Sigmoid colon (tissue), 7 donors: ENCODE data around the gene RASSF5. TPM values are rescaled to one million over a fixed set of nuclear protein-coding genes. Genes with fewer than 3 reads are reported as not detected.

Experiments
- DNase-seq: peaks from one replicate; pipeline ENCODE4 v3.0.0-alpha.2; 2019
- H3K27ac ChIP-seq, 4 donors: fragments of 200-600 bp; sonication (generic); one replicate each; pipeline ENCODE4 v1.5.1; 2016 to 2019; ENCODE audit warnings: mild to moderate bottlenecking in 1 of 4
- H3K27me3 ChIP-seq, 3 donors: fragments of 200-600 bp; sonication (generic); one replicate each; pipeline ENCODE4 v1.5.1; 2019; ENCODE audit warnings: mild to moderate bottlenecking in 1 of 3
- H3K36me3 ChIP-seq, 4 donors: fragments of 200-600 bp; sonication (generic); one replicate each; pipeline ENCODE4 v1.5.1; 2016 to 2019
- H3K4me1 ChIP-seq, 4 donors: fragments of 200-600 bp; sonication (generic); one replicate each; pipeline ENCODE4 v1.5.1; 2017 to 2019
- H3K4me3 ChIP-seq, 4 donors: fragments of 200-600 bp; sonication (generic); one replicate each; pipeline ENCODE4 v1.5.1; 2017 to 2019; ENCODE audit warnings: mild to moderate bottlenecking in 2 of 4, moderate library complexity in 1 of 4
- H3K9me3 ChIP-seq, 4 donors: fragments of 200-600 bp in 3 of 4; sonication (generic) in 3 of 4; one replicate each; pipeline versions ENCODE4 v1.5.1 to v1.6.1; 2013 to 2019
- EP300 ChIP-seq, 4 donors: sonication (generic); formaldehyde crosslinking; IDR thresholded peaks; one replicate each; pipeline ENCODE4 v1.6.1; 2017; ENCODE audit warnings: antibody characterized with exemption in 4 of 4
- POLR2A ChIP-seq, 2 donors: fragments of 450-650 bp; IDR thresholded peaks; one replicate each; pipeline ENCODE4 v1.6.1; 2016; ENCODE audit warnings: antibody characterized with exemption in 2 of 2, mild to moderate bottlenecking in 2 of 2, moderate library complexity in 2 of 2
- POLR2AphosphoS5 ChIP-seq, 4 donors: sonication (generic); formaldehyde crosslinking; IDR thresholded peaks; one replicate each; pipeline ENCODE4 v1.6.1; 2017; ENCODE audit warnings: antibody characterized with exemption in 4 of 4
- WGBS, 2 donors: extraction: QIAGEN DNeasy Blood & Tissue Kit; methylation state at CpG; one replicate each; pipeline ENCODE4 v1.1.7; 2013; 5-methylcytosine and 5-hydroxymethylcytosine counted together
- intact Hi-C: fragments of 100-400 bp; cut with DNase I; formaldehyde crosslinking; loops from one replicate; pipeline ENCODE4 v1.15.1; 2023
- polyA plus RNA-seq, 3 donors: library from polyadenylated mRNA; stranded (reverse); fragments of 200-250 nt; gene quantifications; one replicate each; pipeline ENCODE4 v1.2.3, GENCODE V29; 2013
- total RNA-seq, 4 donors: library from RNA; depleted of rRNA; stranded (reverse); fragments of >200 nt; gene quantifications; one replicate each; pipeline ENCODE4 v1.1.0, GENCODE V29; 2016
- TF ChIP-seq, protein P1 (sequence below), 4 experiments: fragments of 450-650 bp in 3 of 4; fragments of 200-600 bp in 1 of 4; IDR thresholded peaks; one replicate each; pipeline ENCODE4 v1.5.1; 2016 to 2019; ENCODE audit warnings: antibody characterized with exemption in 4 of 4, mild to moderate bottlenecking in 3 of 4, moderate library complexity in 2 of 4
- donor health status: healthy with polysubstance abuse.
- donor health status: Bipolar disorder and iron deficiency.
- donor health status: healthy.

Gene RASSF5
- total and polyA plus RNA-seq, 7 donors, result 2.5 to 25.9 (median 4.3) TPM

DNA sequence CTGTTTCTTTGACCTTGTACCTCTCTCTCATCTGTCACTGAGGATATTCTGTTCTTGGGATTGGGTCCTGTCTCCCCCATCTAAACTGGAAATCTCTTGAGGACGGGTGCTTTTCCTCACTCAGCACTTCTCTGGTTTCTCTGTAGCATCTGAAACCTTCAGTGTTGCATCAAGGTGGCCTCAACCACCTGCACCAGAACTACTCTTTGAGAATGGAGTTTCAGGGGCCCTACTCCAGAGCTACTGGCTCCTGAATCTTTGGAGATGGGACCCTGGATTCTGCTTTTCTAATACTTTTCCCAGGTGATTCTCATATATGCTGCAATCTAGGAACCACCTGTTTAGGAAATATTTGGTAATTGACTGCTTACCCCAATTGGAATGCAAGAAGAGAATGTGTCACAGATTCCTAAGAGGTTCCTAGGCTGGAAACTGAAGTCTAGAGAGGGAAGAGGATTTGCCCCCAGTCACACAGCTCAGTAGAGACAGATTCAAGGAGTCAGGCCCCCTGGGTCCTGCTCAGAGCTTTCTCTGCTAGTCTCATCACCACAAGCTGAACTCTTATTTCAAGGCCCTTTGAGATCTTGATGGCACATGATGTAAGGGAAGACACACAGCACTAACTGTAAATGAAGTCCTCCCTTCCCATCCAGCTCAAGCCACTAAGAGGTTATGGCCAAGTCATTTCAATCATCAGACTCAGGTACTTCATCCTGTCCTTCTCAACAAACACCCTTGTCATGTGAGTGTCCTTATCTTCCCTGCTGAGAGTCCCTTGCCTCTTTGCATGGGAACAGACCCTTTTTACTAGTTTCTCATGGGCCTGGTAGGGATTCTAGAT is 56.3 kb downstream of the RASSF5 start:
- intact Hi-C loops, result no loop called here
- TF ChIP-seq, protein P1, sequence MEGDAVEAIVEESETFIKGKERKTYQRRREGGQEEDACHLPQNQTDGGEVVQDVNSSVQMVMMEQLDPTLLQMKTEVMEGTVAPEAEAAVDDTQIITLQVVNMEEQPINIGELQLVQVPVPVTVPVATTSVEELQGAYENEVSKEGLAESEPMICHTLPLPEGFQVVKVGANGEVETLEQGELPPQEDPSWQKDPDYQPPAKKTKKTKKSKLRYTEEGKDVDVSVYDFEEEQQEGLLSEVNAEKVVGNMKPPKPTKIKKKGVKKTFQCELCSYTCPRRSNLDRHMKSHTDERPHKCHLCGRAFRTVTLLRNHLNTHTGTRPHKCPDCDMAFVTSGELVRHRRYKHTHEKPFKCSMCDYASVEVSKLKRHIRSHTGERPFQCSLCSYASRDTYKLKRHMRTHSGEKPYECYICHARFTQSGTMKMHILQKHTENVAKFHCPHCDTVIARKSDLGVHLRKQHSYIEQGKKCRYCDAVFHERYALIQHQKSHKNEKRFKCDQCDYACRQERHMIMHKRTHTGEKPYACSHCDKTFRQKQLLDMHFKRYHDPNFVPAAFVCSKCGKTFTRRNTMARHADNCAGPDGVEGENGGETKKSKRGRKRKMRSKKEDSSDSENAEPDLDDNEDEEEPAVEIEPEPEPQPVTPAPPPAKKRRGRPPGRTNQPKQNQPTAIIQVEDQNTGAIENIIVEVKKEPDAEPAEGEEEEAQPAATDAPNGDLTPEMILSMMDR (IDR thresholded peaks at IDR 0.05), result no peak
- no peak for TF ChIP-seq EP300 (IDR thresholded peaks at IDR 0.05)
- TF ChIP-seq POLR2AphosphoS5 (IDR thresholded peaks at IDR 0.05), result no peak
- no peak for TF ChIP-seq POLR2A (IDR thresholded peaks at IDR 0.05)
- 54 to 80% methylated on average over 1 of the region's 1 CpG for WGBS, 2 donors
- no peak for DNase-seq
- peaks cover 0 to 12% (median 8%) of the 10 kb centered on the region in 4 donors for H3K4me1 ChIP-seq
- H3K36me3 ChIP-seq, result no peaks in the 10 kb centered on the region
- no peaks in the 10 kb centered on the region for H3K9me3 ChIP-seq
- H3K4me3 ChIP-seq, result no peak overlapping the region
- H3K27me3 ChIP-seq, result no peaks in the 10 kb centered on the region
- H3K27ac ChIP-seq, result no peak overlapping the region

DNA sequence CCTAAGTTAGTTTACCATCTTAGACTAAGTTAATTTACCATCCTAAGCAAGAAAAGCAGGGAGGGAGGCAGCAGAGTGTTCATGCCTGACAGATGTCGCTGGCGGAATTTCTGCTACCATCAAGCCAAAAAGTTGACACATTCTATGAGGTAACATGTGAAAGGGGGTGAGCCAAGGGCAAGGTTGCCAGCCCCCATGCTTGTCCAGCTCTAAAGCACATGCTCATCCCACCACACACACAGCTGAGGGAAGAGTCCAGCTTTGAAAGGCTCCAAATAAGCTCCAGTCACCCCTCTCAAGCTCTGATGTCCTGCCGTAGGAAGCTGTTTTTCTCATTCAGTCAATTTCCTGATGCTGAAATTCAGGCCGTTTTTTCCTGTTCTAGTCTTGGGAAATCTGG is 58.7 kb downstream of the RASSF5 start:
- Histone ChIP-seq H3K36me3 (no peaks in the 10 kb centered on the region), H3K9me3 (no peaks in the 10 kb centered on the region), H3K27ac (no peak overlapping the region), H3K27me3 (no peaks in the 10 kb centered on the region), H3K4me1 (no peaks in the 10 kb centered on the region), H3K4me3 (no peak overlapping the region)
- DNase-seq, result no peak
- intact Hi-C loops, result no loop called here
- 76 to 88% methylated on average over 4 of the region's 4 CpGs for WGBS, 2 donors
- TF ChIP-seq, protein P1 (IDR thresholded peaks at IDR 0.05), result no peak
- TF ChIP-seq POLR2AphosphoS5 (IDR thresholded peaks at IDR 0.05), result no peak
- no peak for TF ChIP-seq EP300 (IDR thresholded peaks at IDR 0.05)
- no peak for TF ChIP-seq POLR2A (IDR thresholded peaks at IDR 0.05)

DNA sequence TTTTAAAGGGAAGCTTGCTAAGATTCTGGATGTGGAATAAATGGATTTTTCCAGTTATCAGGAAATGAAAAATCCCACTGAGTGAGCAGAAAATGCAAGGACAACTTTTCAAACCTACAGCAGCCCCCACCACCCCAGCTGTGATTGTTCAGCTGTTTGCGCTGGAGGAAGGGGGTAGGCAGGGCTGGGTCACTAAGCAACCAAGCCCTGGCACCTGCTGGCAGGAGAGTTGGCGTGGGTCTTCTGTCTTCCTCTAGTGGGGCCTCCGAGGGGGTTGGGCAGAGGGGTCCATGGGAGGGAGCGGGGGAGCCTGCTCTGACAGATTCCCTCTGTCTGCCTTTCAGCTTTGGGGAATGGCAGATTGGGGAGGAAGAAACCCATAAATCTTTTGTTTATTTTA is 59.7 kb downstream of the RASSF5 start:
- H3K27ac ChIP-seq, result no peak overlapping the region
- no peak for DNase-seq
- H3K9me3 ChIP-seq, result no peaks in the 10 kb centered on the region
- H3K4me1 ChIP-seq, result no peaks in the 10 kb centered on the region
- WGBS, 2 donors, result 60 to 84% methylated on average over 4 of the region's 4 CpGs
- intact Hi-C loops, result no loop called here
- H3K27me3 ChIP-seq, result no peaks in the 10 kb centered on the region
- no peaks in the 10 kb centered on the region for H3K36me3 ChIP-seq
- no peak overlapping the region for H3K4me3 ChIP-seq
- TF ChIP-seq, protein P1 (IDR thresholded peaks at IDR 0.05), result no peak
- TF ChIP-seq POLR2A (IDR thresholded peaks at IDR 0.05) (no peak), EP300 (IDR thresholded peaks at IDR 0.05) (no peak), POLR2AphosphoS5 (IDR thresholded peaks at IDR 0.05) (no peak)

DNA sequence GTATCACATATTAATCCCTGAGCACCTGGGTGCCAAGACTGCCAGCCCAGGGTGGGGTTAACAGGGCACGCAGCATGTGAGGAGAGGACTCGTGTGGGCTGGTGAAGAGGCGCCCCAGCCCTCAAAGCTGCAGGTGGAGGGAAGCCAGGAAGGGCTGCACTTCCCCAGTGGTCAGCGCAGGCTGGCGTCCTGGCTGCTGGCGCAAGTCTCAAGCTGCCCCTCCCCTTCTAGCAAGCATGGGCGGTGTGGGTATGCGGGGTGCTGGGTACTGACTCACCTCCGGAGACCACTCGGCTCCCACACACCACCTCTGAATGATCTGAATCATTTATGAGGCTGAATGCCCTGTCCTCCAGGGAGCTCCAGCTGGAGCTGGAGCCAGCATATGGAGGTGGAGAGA is 60.9 kb downstream of the RASSF5 start:
- WGBS, 2 donors, result 80 to 92% methylated on average over 10 of the region's 10 CpGs
- TF ChIP-seq EP300 (IDR thresholded peaks at IDR 0.05), result no peak
- H3K9me3 ChIP-seq, result no peaks in the 10 kb centered on the region
- H3K27me3 ChIP-seq, result no peaks in the 10 kb centered on the region
- H3K27ac ChIP-seq, result no peak overlapping the region
- no peak for DNase-seq
- no peak overlapping the region for H3K4me3 ChIP-seq
- no peaks in the 10 kb centered on the region for H3K4me1 ChIP-seq
- intact Hi-C loops, result no loop called here
- no peaks in the 10 kb centered on the region for H3K36me3 ChIP-seq

DNA sequence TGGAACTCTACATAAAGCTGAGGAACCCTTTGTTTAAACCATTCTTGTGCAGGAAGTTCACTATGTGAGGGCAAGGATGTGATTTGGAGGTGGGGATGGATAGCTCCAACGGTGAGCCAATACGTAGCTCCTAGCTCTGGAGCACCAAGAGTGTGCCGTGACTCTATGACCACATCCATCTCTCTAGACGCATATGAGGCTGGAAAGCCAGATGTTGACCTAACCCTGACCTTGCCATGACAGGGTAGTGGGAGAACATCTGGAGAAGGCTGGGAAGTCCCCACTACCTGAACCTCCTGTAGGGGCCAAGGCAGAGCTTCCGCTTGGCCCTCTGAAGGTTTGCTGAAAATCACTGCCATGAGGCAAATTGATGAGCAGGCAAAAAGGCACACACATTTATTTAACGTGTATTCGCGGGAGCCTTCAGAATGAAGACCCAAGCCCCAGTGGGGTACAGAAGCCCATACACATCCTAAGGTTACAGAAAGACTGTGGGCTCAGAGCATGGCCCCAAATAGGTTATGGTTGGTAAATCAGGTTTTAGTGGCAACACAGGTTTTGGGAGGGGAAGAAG is 61.5 kb downstream of the RASSF5 start:
- TF ChIP-seq POLR2A (IDR thresholded peaks at IDR 0.05) (no peak), POLR2AphosphoS5 (IDR thresholded peaks at IDR 0.05) (no peak), EP300 (IDR thresholded peaks at IDR 0.05) (no peak)
- TF ChIP-seq, protein P1 (IDR thresholded peaks at IDR 0.05), result no peak
- H3K4me3 ChIP-seq, result no peak overlapping the region
- DNase-seq, result no peak
- intact Hi-C loops, result no loop called here
- WGBS, 2 donors, result 81 to 93% methylated on average over 8 of the region's 8 CpGs
- H3K9me3 ChIP-seq, result no peaks in the 10 kb centered on the region
- no peaks in the 10 kb centered on the region for H3K36me3 ChIP-seq
- no peak overlapping the region for H3K27ac ChIP-seq
- no peaks in the 10 kb centered on the region for H3K27me3 ChIP-seq
- no peaks in the 10 kb centered on the region for H3K4me1 ChIP-seq
